ENCODE data around the gene AMMECR1.

The AMMECR1 gene

GRCh38 chrX:110175696-110176095 is 142.2 kb downstream of the AMMECR1 start:
- FAIRE-seq (no peak), DNase-seq (ENCODE audit: insufficient read length) (no peak)
- TF ChIP-seq TAF1 (IDR thresholded peaks at IDR 0.05; ENCODE audit: borderline replicate concordance, low read depth, low read length) (no peak), POLR2A (IDR thresholded peaks at IDR 0.05; ENCODE audit: low read depth, low read length) (no peak), POLR2AphosphoS5 (IDR thresholded peaks at IDR 0.05; ENCODE audit: low read depth, low read length) (no peak)

DNA sequence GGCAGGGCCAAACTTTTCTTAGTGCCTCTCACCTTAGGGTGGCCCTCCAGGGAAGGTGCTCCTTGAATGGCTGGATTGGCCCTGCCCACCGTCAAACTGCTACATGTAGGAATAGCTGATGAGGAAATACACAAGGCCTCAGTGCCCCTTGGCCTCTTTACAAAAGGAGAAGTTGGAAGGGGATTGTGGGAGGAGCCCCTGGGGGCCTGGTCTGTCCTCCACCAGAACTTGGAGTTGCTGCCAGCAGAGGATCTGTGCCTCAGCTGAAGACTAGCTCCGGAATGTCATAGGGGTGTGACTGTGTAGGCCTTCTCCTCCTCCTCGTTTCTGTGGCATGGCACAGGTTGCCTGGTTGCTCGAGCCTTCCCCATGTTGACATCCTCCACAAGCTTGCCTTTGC is 142.7 kb downstream of the AMMECR1 start:
- FAIRE-seq (no peak), DNase-seq (ENCODE audit: insufficient read length) (no peak)
- TF ChIP-seq POLR2AphosphoS5 (IDR thresholded peaks at IDR 0.05; ENCODE audit: low read depth, low read length) (no peak), TAF1 (IDR thresholded peaks at IDR 0.05; ENCODE audit: borderline replicate concordance, low read depth, low read length) (no peak), POLR2A (IDR thresholded peaks at IDR 0.05; ENCODE audit: low read depth, low read length) (no peak)

- DNase-seq (ENCODE audit: insufficient read length) (no peak), FAIRE-seq (no peak)
- TF ChIP-seq TAF1 (IDR thresholded peaks at IDR 0.05; ENCODE audit: borderline replicate concordance, low read depth, low read length) (no peak), POLR2AphosphoS5 (IDR thresholded peaks at IDR 0.05; ENCODE audit: low read depth, low read length) (no peak), POLR2A (IDR thresholded peaks at IDR 0.05; ENCODE audit: low read depth, low read length) (no peak)
Observed at GRCh38 chrX:110173192-110174175, 144.4 kb downstream of the AMMECR1 start.

DNA sequence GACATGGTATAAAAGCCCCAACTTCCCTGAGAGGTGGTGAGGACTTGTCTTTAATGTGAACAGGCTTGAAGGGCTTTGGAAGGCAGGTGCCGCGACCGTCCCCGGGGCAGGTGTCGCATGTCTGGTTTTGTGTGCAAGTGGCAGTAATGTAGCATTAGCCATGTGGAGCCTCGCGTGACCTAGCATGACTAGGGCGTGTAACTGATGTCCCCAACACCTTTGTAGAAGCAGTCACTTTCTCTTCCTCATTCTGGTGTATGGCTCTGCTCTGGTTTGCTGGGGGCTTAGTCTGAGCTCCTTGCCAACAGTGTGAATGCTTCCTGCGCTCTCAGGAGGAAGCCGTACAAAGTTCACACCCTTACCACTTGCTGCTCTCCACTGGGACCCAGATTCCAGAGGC is 145.7 kb downstream of the AMMECR1 start:
- DNase-seq (ENCODE audit: insufficient read length), result peak; percentile 48
- TF ChIP-seq TAF1 (IDR thresholded peaks at IDR 0.05; ENCODE audit: borderline replicate concordance, low read depth, low read length) (no peak), POLR2AphosphoS5 (IDR thresholded peaks at IDR 0.05; ENCODE audit: low read depth, low read length) (no peak), POLR2A (IDR thresholded peaks at IDR 0.05; ENCODE audit: low read depth, low read length) (no peak)
- peak; percentile 91 for FAIRE-seq

DNA sequence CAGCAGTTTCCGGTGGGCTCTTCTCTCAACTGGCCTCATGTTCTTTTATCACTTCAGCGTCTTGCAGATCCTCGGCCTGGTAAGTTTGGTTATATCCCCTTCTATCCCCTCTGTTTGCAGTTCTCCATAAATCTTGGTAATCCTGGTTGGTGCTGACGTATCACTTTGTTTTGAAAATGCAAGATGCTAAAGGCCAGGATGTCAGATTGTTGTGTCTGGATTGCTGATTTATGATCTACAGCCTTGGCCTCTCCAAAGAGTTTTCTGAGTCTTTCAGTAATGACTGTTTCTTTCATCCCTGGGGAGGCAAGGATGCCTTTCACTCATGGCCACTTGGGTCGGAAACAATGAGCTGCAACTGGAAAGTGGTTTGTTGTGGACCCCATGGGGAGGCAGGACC is 146.4 kb downstream of the AMMECR1 start:
- FAIRE-seq, result no peak
- no peak for TF ChIP-seq POLR2A (IDR thresholded peaks at IDR 0.05; ENCODE audit: low read depth, low read length)
- TF ChIP-seq TAF1 (IDR thresholded peaks at IDR 0.05; ENCODE audit: borderline replicate concordance, low read depth, low read length), result no peak
- TF ChIP-seq POLR2AphosphoS5 (IDR thresholded peaks at IDR 0.05; ENCODE audit: low read depth, low read length), result no peak
- no peak for DNase-seq (ENCODE audit: insufficient read length)

- FAIRE-seq, result no peak
- no peak for DNase-seq (ENCODE audit: insufficient read length)
- TF ChIP-seq TAF1 (IDR thresholded peaks at IDR 0.05; ENCODE audit: borderline replicate concordance, low read depth, low read length) (no peak), POLR2A (IDR thresholded peaks at IDR 0.05; ENCODE audit: low read depth, low read length) (no peak), POLR2AphosphoS5 (IDR thresholded peaks at IDR 0.05; ENCODE audit: low read depth, low read length) (no peak)
Observed at GRCh38 chrX:110170029-110170428, 147.9 kb downstream of the AMMECR1 start.

DNA sequence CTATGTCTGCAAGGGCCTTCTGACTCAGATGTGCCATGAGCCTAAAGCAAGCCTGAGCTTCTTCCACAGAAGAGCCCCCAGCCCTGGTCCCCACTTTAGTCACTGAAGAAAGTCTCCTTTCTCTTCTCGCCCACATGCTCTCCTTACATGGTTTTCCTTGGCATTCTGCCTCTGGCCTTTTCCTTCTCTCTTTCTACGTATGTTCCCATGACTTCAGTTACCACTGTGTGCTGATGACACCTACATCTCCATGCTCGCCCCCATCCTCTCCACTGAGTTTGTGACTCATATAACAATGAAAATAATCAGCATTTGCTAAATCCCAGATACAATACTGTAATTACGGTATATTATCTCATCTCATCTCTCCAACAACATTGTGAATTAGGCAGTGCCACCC is 149.3 kb downstream of the AMMECR1 start:
- FAIRE-seq (no peak), DNase-seq (ENCODE audit: insufficient read length) (no peak)
- TF ChIP-seq POLR2AphosphoS5 (IDR thresholded peaks at IDR 0.05; ENCODE audit: low read depth, low read length) (no peak), POLR2A (IDR thresholded peaks at IDR 0.05; ENCODE audit: low read depth, low read length) (no peak), TAF1 (IDR thresholded peaks at IDR 0.05; ENCODE audit: borderline replicate concordance, low read depth, low read length) (no peak)

DNA sequence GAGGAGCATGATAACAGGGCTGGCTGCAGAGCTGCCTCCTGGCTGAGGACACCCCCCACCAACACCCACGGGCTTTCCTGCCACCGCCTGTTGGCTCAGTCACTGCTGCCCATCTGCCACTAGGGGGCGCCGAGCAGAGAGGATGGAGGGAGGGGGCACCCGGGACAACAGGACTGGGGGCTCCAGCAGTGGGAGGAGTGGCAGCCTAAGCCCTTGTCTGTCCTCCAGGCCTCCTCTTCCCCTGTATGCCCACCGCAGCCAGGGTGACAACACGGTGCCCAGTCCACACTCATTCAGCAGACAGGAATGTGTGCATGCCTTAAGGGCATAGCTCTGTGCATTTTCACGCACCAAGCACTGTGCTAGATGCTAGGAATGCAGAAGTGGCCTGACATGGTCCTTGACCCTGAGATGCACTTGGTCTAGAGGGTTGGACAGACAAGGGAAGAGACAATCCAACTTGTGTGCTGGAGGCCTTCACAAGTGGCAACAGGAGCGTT is 149.9 kb downstream of the AMMECR1 start:
- no peak for FAIRE-seq
- DNase-seq (ENCODE audit: insufficient read length), result no peak
- no peak for TF ChIP-seq POLR2AphosphoS5 (IDR thresholded peaks at IDR 0.05; ENCODE audit: low read depth, low read length)
- TF ChIP-seq TAF1 (IDR thresholded peaks at IDR 0.05; ENCODE audit: borderline replicate concordance, low read depth, low read length), result no peak

DNA sequence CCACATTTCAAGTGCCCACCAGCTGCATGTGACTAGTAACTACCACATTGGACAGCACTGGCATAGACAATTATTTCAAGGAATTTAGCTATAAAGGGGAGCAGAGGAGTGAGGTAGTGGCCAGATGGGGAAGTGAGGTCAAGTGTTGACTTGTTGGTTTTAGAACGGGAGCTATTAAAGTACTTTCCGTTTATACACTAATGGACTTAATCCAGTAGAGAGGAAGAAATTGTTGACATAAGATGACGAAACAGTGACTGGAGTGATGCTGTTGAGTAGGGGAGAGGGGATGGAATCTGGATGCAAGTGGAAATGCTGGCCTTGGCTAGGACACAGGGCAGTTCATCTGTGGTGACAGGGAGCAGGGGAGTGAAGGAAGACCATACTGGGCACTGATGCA is 154.4 kb downstream of the AMMECR1 start:
- no peak for DNase-seq (ENCODE audit: insufficient read length)
- no peak for FAIRE-seq
- no peak for TF ChIP-seq POLR2AphosphoS5 (IDR thresholded peaks at IDR 0.05; ENCODE audit: low read depth, low read length)
- TF ChIP-seq POLR2A (IDR thresholded peaks at IDR 0.05; ENCODE audit: low read depth, low read length), result no peak
- no peak for TF ChIP-seq TAF1 (IDR thresholded peaks at IDR 0.05; ENCODE audit: borderline replicate concordance, low read depth, low read length)

GRCh38 chrX:110162867-110163266 is 155.0 kb downstream of the AMMECR1 start:
- TF ChIP-seq POLR2AphosphoS5 (IDR thresholded peaks at IDR 0.05; ENCODE audit: low read depth, low read length), result no peak
- TF ChIP-seq TAF1 (IDR thresholded peaks at IDR 0.05; ENCODE audit: borderline replicate concordance, low read depth, low read length), result no peak
- no peak for TF ChIP-seq POLR2A (IDR thresholded peaks at IDR 0.05; ENCODE audit: low read depth, low read length)
- DNase-seq (ENCODE audit: insufficient read length), result no peak
- no peak for FAIRE-seq

DNA sequence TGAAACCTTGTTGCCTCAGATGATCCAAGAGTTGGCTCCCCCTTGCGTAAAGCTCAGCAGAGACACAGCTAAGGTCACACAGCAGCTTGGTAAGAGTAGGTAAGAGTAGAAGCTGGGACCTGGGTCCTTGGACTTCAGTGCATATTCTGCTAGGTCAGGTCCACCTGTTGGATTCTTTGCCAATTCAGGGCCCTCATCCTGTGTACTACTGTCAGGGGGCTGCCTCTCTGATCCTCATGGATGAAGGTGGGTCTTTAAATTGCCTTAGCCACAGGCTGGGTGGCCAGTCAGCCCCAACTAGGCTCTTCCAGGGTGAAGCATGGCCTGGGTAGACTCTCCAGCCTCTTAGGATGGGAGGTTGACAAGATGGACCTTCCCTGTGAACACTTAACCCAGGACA is 155.8 kb downstream of the AMMECR1 start:
- FAIRE-seq, result no peak
- no peak for TF ChIP-seq POLR2A (IDR thresholded peaks at IDR 0.05; ENCODE audit: low read depth, low read length)
- no peak for TF ChIP-seq TAF1 (IDR thresholded peaks at IDR 0.05; ENCODE audit: borderline replicate concordance, low read depth, low read length)
- TF ChIP-seq POLR2AphosphoS5 (IDR thresholded peaks at IDR 0.05; ENCODE audit: low read depth, low read length), result no peak
- no peak for DNase-seq (ENCODE audit: insufficient read length)

DNA sequence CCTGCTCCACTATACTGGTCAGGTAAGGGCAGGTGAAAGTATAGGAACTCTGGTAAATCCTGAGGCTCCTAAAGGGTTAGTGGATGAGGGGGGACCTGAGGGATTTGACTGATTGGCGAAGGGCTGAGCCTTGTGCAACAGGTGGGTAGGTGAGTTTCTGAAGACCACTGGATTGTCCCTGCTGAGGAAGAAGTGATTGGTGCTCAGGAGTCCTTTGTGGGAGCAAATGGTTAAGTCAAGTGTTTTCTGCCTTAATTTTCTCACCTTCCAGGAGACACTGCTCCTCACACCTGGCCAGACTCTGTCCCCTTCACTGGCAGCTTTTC is 156.6 kb downstream of the AMMECR1 start:
- FAIRE-seq (no peak), DNase-seq (ENCODE audit: insufficient read length) (no peak)
- TF ChIP-seq POLR2AphosphoS5 (IDR thresholded peaks at IDR 0.05; ENCODE audit: low read depth, low read length), result no peak
- TF ChIP-seq TAF1 (IDR thresholded peaks at IDR 0.05; ENCODE audit: borderline replicate concordance, low read depth, low read length), result no peak
- no peak for TF ChIP-seq POLR2A (IDR thresholded peaks at IDR 0.05; ENCODE audit: low read depth, low read length)
